HT1080 (cell line): ENCODE measurements around the gene BAG3. TPM values are rescaled to one million over a fixed set of nuclear protein-coding genes. Genes with fewer than 3 reads are reported as not detected.

Source experiments
- DNase-seq: peaks from one replicate; pipeline ENCODE4 v3.0.0-alpha.2; 2015; ENCODE audit warnings: low read depth
- total RNA-seq: library from RNA; depleted of rRNA; stranded (reverse); fragments of >200 nt; shearing (Covaris generic); gene quantifications from 2 replicates; pipeline ENCODE4 v1.2.3, GENCODE V29; 2014; rRNA removed

Gene BAG3
- total RNA-seq, 1 experiment from 2014 or later = 46.2 TPM

GRCh38 chr10:119725828-119726675, 74.9 kb downstream of the BAG3 start, which contains the start of gene INPP5F:
INPP5F (plus strand) TSS chr10:119726050; CDS start chr10:119726263, 213 bp downstream.
- DNase-seq = peak; percentile 95

- DNase-seq = no peak
Observed at GRCh38 chr10:119726676-119727261, 75.6 kb downstream of the BAG3 start.

Other genes with a start within 250 kb of the BAG3 start
- 55.0 and 67.4 TPM in 2 replicates for gene RGS10, start 108.7 kb upstream of the BAG3 start, total RNA-seq
- gene TIAL1, start 54.4 kb upstream of the BAG3 start, total RNA-seq = 39.2 and 65.4 TPM in 2 replicates
- gene INPP5F, start 74.7 kb downstream of the BAG3 start, total RNA-seq = 17.2 and 19.0 TPM in 2 replicates
- 89.2 and 105 TPM in 2 replicates for gene MCMBP, start 221.5 kb downstream of the BAG3 start, total RNA-seq
- gene SEC23IP, start 241.3 kb downstream of the BAG3 start, total RNA-seq = 36.2 and 45.4 TPM in 2 replicates